HL-60 (cell line): ENCODE data around the gene TGFBR3L.

Experiments
- GABPA ChIP-seq: IDR thresholded peaks from 2 replicates; pipeline ENCODE4 v1.6.1; 2012; ENCODE audit warnings: low read depth
- POLR2AphosphoS5 ChIP-seq: IDR thresholded peaks from 2 replicates; pipeline ENCODE4 v1.6.1; 2012; ENCODE audit warnings: low read depth
- SPI1 ChIP-seq: IDR thresholded peaks from 2 replicates; pipeline ENCODE4 v1.6.1; 2012; ENCODE audit warnings: low read depth, mild to moderate bottlenecking, borderline replicate concordance
- TF ChIP-seq, protein P1 (sequence below): IDR thresholded peaks from one replicate; pipeline ENCODE4 v1.5.1; 2011; ENCODE audit warnings: low read length, control low read depth, inconsistent platforms; ENCODE audit not compliant: insufficient read depth
- TF ChIP-seq, protein P2 (sequence below): IDR thresholded peaks from 2 replicates; pipeline ENCODE4 v1.6.1; 2012; ENCODE audit warnings: low read depth; ENCODE audit not compliant: insufficient replicate concordance

DNA sequence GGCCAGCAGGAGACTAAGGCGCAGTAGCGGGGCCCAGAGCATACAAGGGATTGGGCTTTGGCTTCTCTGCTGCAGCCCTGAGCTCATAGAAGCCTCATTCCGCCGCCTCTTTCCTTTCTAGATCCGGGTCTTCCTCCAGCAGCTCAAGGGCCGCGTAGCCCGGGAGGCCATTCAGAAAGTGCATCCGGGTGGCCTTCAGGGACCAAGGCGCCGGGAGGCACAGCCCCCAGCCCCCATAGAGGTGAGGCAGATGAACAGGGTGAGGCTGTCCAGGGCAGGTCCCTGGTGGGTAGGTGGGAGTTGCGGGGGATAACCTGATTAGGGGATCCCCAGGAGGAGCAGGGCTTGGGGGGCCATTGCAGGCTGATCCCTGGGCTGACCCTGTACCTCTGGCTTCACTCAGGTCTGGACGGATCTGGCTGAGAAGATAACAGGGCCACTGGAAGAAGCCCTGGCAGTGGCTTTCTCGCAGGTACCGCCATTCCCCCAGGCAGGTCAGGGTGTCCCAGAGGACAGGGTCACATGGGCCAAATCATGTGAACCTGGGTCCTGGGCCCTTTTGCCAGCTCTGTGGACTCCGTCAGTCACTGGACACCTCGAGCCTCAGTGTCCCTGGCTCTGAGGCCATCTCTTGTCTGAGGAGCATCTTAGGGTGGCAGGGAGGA is 6.8 kb downstream of the TGFBR3L start:
- TF ChIP-seq, protein P1, sequence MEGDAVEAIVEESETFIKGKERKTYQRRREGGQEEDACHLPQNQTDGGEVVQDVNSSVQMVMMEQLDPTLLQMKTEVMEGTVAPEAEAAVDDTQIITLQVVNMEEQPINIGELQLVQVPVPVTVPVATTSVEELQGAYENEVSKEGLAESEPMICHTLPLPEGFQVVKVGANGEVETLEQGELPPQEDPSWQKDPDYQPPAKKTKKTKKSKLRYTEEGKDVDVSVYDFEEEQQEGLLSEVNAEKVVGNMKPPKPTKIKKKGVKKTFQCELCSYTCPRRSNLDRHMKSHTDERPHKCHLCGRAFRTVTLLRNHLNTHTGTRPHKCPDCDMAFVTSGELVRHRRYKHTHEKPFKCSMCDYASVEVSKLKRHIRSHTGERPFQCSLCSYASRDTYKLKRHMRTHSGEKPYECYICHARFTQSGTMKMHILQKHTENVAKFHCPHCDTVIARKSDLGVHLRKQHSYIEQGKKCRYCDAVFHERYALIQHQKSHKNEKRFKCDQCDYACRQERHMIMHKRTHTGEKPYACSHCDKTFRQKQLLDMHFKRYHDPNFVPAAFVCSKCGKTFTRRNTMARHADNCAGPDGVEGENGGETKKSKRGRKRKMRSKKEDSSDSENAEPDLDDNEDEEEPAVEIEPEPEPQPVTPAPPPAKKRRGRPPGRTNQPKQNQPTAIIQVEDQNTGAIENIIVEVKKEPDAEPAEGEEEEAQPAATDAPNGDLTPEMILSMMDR: no peak
- TF ChIP-seq POLR2AphosphoS5: no peak
- TF ChIP-seq SPI1: no peak
- no peak for TF ChIP-seq GABPA
- TF ChIP-seq, protein P2, sequence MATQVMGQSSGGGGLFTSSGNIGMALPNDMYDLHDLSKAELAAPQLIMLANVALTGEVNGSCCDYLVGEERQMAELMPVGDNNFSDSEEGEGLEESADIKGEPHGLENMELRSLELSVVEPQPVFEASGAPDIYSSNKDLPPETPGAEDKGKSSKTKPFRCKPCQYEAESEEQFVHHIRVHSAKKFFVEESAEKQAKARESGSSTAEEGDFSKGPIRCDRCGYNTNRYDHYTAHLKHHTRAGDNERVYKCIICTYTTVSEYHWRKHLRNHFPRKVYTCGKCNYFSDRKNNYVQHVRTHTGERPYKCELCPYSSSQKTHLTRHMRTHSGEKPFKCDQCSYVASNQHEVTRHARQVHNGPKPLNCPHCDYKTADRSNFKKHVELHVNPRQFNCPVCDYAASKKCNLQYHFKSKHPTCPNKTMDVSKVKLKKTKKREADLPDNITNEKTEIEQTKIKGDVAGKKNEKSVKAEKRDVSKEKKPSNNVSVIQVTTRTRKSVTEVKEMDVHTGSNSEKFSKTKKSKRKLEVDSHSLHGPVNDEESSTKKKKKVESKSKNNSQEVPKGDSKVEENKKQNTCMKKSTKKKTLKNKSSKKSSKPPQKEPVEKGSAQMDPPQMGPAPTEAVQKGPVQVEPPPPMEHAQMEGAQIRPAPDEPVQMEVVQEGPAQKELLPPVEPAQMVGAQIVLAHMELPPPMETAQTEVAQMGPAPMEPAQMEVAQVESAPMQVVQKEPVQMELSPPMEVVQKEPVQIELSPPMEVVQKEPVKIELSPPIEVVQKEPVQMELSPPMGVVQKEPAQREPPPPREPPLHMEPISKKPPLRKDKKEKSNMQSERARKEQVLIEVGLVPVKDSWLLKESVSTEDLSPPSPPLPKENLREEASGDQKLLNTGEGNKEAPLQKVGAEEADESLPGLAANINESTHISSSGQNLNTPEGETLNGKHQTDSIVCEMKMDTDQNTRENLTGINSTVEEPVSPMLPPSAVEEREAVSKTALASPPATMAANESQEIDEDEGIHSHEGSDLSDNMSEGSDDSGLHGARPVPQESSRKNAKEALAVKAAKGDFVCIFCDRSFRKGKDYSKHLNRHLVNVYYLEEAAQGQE: no peak
